NCI-H510A (cell line): ENCODE data around the gene MFAP3.

Experiments used
- DNase-seq: peaks from one replicate; lab custom pipeline; 2025; lab: John Stamatoyannopoulos, UW

MFAP3 gene

GRCh38 chr5:154092356-154093141 lies 53.8 kb downstream of the MFAP3 start:
- no peak for DNase-seq

- DNase-seq = no peak
These were observed 54.4 kb downstream of the MFAP3 start for GRCh38 chr5:154093142-154093532.

- DNase-seq = no peak
These were observed 57.1 kb downstream of the MFAP3 start for GRCh38 chr5:154095904-154096303.

GRCh38 chr5:154097031-154097430 lies 58.3 kb downstream of the MFAP3 start:
- no peak for DNase-seq

GRCh38 chr5:154098465-154098864 lies 59.7 kb downstream of the MFAP3 start:
- no peak for DNase-seq

GRCh38 chr5:154101184-154101583 lies 62.4 kb downstream of the MFAP3 start:
- DNase-seq = no peak

- no peak for DNase-seq
These were observed 64.5 kb downstream of the MFAP3 start for GRCh38 chr5:154103233-154103632.
